NCI-H2227 (cell line): ENCODE measurements around the gene DDIAS.
"Not testable (repeated sequence)": the region's sequence is repeated elsewhere in the genome, so short reads cannot be mapped to it uniquely, and the experiment has no call there.

Experiments used
- DNase-seq: peaks from one replicate; lab custom pipeline; 2025; ENCODE audit not compliant: unreplicated experiment; lab: John Stamatoyannopoulos, UW

The DDIAS gene

GRCh38 chr11:82901165-82901921 is at the start of gene DDIAS:
DDIAS (plus strand) TSS chr11:82901736; CDS start chr11:82914739, 13,003 bp downstream.
- peak; percentile 98 for DNase-seq

GRCh38 chr11:82854242-82854641 is 47.3 kb upstream of the DDIAS start:
- DNase-seq = no peak

- DNase-seq = not testable (repeated sequence)
Observed at GRCh38 chr11:82854916-82855315, 46.6 kb upstream of the DDIAS start.

- no peak for DNase-seq
Observed at GRCh38 chr11:82855616-82856015, 45.9 kb upstream of the DDIAS start.

- no peak for DNase-seq
Observed at GRCh38 chr11:82857145-82857544, 44.4 kb upstream of the DDIAS start.

- no peak for DNase-seq
Observed at GRCh38 chr11:82858133-82858532, 43.4 kb upstream of the DDIAS start.

- DNase-seq = no peak
Observed at GRCh38 chr11:82858556-82859091, 42.9 kb upstream of the DDIAS start.

GRCh38 chr11:82859750-82860149 is 41.8 kb upstream of the DDIAS start:
- no peak for DNase-seq

- no peak for DNase-seq
Observed at GRCh38 chr11:82862379-82862778, 39.2 kb upstream of the DDIAS start.

GRCh38 chr11:82863209-82863608 is 38.3 kb upstream of the DDIAS start:
- no peak for DNase-seq

- peak; percentile 20 for DNase-seq
Observed at GRCh38 chr11:82864268-82864667, 37.3 kb upstream of the DDIAS start.

- DNase-seq = no peak
Observed at GRCh38 chr11:82865841-82866240, 35.7 kb upstream of the DDIAS start.

GRCh38 chr11:82867495-82868082 is 33.9 kb upstream of the DDIAS start:
- peak; percentile 78 for DNase-seq

GRCh38 chr11:82869657-82870056 is 31.9 kb upstream of the DDIAS start:
- no peak for DNase-seq

GRCh38 chr11:82871646-82872045 is 29.9 kb upstream of the DDIAS start:
- DNase-seq = no peak

- DNase-seq = no peak
Observed at GRCh38 chr11:82872377-82873150, 29.0 kb upstream of the DDIAS start.

- no peak for DNase-seq
Observed at GRCh38 chr11:82873919-82874333, 27.6 kb upstream of the DDIAS start.

GRCh38 chr11:82874646-82875523 is 26.7 kb upstream of the DDIAS start:
- no peak for DNase-seq

GRCh38 chr11:82883853-82884252 is 17.7 kb upstream of the DDIAS start:
- no peak for DNase-seq

GRCh38 chr11:82889133-82890001 is 12.2 kb upstream of the DDIAS start:
- no peak for DNase-seq
